Stimulated activated CD8-positive, alpha-beta memory T cell treated with anti-CD3 and anti-CD28 coated beads, Interleukin-4, amount 100 ng/mL, for 1 hour (primary cell): Measurements from ENCODE around the gene KCNMA1.
"Not testable (repeated sequence)": the region's sequence is repeated elsewhere in the genome, so short reads cannot be mapped to it uniquely, and the experiment has no call there.

Experiments used
- DNase-seq, 2 donors: peaks; one replicate each; pipeline ENCODE4 v3.0.0-alpha.2; 2020; ENCODE audit warnings: low read depth in 2 of 2, low spot score in 1 of 2

Gene KCNMA1

GRCh38 chr10:77355844-77356243 lies 281.8 kb downstream of the KCNMA1 start:
- DNase-seq: no peak

GRCh38 chr10:77351386-77351785 lies 286.2 kb downstream of the KCNMA1 start:
- no peak for DNase-seq

- no peak for DNase-seq
These were observed 286.9 kb downstream of the KCNMA1 start for GRCh38 chr10:77350711-77351119.

GRCh38 chr10:77350134-77350533 lies 287.5 kb downstream of the KCNMA1 start:
- DNase-seq: no peak

- DNase-seq: no peak
These were observed 288.4 kb downstream of the KCNMA1 start for GRCh38 chr10:77349226-77349625.

DNA sequence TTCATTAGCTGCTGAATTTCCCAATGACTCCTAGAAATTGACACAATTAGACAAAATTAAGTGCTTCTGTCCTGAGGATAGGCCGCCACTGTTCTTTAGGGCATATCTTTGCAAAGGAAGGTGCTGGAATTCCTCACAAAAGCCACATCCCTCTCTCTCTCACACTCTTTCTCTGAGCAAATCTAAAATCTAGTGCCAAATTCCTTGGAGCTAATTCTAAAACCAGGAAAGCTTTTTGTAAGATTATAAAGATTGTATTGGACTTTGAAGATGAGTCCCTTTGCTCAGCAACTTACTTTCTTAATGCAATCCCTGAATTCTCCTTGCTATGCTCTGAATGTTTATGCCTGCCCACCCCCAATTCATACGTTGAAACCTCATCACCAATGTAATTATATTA lies 288.9 kb downstream of the KCNMA1 start:
- no peak for DNase-seq

- DNase-seq: no peak
These were observed 289.5 kb downstream of the KCNMA1 start for GRCh38 chr10:77348082-77348481.

DNA sequence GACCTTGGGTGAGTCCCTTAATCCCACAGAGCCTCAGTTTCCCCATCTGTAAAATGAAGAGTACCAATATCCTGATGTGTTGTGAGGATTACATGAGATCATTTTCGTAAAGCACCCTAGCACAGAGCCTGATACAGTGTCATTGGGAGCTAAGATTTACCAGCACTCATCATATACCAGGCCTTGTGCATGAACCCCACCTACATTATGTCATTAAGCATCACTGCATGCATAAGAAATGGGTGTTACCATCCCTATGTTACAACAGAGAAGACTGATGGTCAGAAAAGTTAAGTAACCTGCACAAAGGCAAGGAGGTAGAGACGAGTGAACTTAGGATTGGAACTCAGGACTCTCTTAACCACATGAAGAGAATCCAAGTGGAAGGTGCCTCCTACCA lies 290.6 kb downstream of the KCNMA1 start:
- no peak for DNase-seq

DNA sequence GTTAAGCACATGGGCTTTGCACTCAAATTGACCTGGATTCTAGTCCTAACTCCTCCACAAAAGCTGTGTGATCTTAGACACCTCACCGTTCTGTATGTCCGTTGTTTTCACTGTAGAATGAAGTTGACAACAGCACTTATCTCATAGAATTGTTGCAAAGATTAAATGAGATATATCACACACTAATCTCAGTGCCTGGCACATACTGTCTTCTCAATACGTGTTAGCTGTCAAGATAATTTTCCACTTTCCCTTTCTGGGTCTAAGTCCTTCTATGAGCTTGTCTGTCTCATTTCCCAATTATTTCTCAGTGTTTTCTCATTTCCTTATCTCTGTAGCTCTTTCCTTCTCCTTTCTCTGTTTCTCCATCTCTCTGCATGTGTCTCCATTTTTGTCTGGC lies 296.6 kb downstream of the KCNMA1 start:
- no peak for DNase-seq

DNA sequence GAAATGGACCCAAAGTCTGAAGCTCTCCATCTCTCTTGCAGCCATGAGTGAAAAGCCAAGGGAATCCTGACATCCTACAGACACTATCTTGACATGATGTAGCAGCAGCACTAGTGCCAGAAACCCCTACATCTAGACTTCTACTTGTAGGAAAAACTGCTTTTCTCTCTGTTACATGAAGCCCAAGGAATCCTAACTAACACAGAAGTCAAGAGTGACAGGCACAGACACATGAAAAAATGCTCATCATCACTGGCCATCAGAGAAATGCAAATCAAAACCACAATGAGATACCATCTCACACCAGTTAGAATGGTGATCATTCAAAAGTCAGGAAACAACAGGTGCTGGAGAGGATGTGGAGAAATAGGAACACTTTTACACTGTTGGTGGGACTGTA lies 297.7 kb downstream of the KCNMA1 start:
- DNase-seq: not testable (repeated sequence)

- no peak for DNase-seq
These were observed 298.4 kb downstream of the KCNMA1 start for GRCh38 chr10:77339166-77339565.

GRCh38 chr10:77338143-77338542 lies 299.5 kb downstream of the KCNMA1 start:
- no peak for DNase-seq

DNA sequence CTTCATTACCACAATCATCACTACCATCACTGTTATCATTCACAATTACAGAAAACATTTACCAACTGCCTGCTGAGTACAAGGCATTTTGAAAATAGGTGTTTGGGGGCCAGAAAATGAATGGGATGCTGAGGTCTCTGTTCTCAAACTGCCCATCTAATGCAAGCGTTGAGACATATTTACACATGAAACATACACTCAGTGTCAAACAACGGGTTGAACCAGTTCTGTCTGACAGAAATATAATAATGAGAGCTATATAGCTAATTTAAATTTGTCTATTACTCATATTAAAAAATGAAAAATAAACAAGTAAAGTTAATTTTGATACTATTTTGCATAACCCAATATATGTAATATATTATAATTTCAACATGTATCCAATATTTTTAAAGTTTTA lies 303.1 kb downstream of the KCNMA1 start:
- no peak for DNase-seq

- DNase-seq: no peak
These were observed 303.8 kb downstream of the KCNMA1 start for GRCh38 chr10:77333610-77334340.

DNA sequence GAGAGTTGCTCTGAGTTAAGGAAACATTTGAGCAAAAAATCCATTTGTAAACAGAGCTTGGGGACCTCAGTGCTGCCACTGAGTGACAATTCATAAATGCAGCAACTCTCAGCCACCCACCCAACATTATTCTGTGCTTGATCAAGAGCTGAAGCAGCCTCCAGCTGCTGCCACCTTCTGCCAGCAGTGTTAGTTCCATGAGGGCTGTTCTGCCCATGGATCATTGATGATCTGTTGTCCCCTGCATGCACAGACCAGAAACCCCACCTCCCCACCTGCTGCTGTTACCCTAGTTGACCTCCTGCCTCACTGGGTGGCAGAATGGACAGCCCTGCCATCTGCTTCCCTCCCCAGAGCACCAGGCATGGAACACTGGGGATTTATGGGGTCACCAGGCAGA lies 305.4 kb downstream of the KCNMA1 start:
- no peak for DNase-seq

- DNase-seq: no peak
These were observed 309.3 kb downstream of the KCNMA1 start for GRCh38 chr10:77328272-77328816.

DNA sequence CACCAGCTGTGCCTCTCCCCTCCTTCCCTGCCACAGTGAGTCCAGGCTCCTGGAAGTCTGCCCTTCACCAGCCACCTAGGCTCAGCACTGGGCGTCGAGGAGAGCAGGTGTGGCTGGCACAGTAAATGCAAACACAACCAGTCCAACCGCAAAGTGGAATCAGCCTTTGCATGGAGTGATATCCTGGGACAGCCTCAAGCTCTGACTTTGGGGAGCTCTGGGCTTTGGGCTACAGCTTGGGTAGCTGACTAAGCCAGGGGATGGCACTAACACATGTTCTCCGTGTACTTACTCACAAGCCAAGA lies 312.4 kb downstream of the KCNMA1 start:
- DNase-seq: no peak

DNA sequence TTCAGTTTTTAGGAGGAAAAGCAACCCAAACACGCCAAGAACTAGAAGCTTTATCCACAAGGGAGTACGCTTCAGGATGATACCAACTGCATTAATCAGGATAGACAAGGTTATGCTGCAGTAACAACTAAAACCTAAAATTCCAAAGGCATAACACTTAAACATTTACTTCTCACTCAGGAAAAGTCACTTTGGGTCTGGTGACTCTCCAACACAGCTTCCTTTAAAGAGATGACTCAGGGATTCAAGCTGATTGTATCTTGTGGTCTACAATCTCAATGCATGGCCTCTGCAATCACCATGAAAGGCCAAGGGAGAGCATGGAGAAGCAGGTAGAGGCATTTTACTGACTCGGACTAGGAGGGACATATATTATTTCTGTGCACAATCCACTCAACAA lies 315.8 kb downstream of the KCNMA1 start:
- DNase-seq: no peak

- no peak for DNase-seq
These were observed 316.6 kb downstream of the KCNMA1 start for GRCh38 chr10:77320971-77321471.

- no peak for DNase-seq
These were observed 318.1 kb downstream of the KCNMA1 start for GRCh38 chr10:77319557-77319956.

- no peak for DNase-seq
These were observed 318.9 kb downstream of the KCNMA1 start for GRCh38 chr10:77318739-77319138.

- DNase-seq: no peak
These were observed 320.4 kb downstream of the KCNMA1 start for GRCh38 chr10:77317221-77317620.

- DNase-seq: no peak
These were observed 322.0 kb downstream of the KCNMA1 start for GRCh38 chr10:77315496-77316129.
